Measurements from ENCODE around the gene TEX11.

- TF ChIP-seq CTCF (conservative IDR thresholded peaks at IDR 0.05 in 1 of 2, IDR thresholded peaks at IDR 0.05 in 1 of 2; ENCODE audit: low read depth in 1 of 2, low read length in 2 of 2) (no peak), EZH2 (IDR thresholded peaks at IDR 0.05; ENCODE audit: low read length, missing control alignments) (no peak)
Observed at GRCh38 chrX:70479247-70479921, 429.1 kb downstream of the TEX11 start.
